BE2C (cell line): ENCODE data around the gene TJP1.

Experiments
- DNase-seq: peaks from one replicate; pipeline ENCODE4 v3.0.0-alpha.2; 2020
- H3K27me3 ChIP-seq: fragments of 250-450 bp; sonication (Bioruptor Pico); 2 replicates; pipeline ENCODE4 v1.5.1; 2020; ENCODE audit warnings: mild to moderate bottlenecking
- H3K36me3 ChIP-seq: fragments of 250-450 bp; sonication (Bioruptor Pico); 2 replicates; pipeline ENCODE4 v1.5.1; 2020; ENCODE audit warnings: mild to moderate bottlenecking
- H3K4me1 ChIP-seq: fragments of 250-450 bp; sonication (Bioruptor Pico); 2 replicates; pipeline ENCODE4 v1.5.1; 2020
- H3K4me3 ChIP-seq: 2 replicates; pipeline ENCODE4 v1.5.1; 2011; ENCODE audit warnings: low read depth, low read length
- H3K9me3 ChIP-seq: fragments of 250-450 bp; sonication (Bioruptor Pico); 2 replicates; pipeline ENCODE4 v1.5.1; 2020
- TF ChIP-seq, protein P1 (sequence below): IDR thresholded peaks from 2 replicates; pipeline ENCODE4 v1.5.1; 2012; ENCODE audit warnings: mild to moderate bottlenecking, low read depth, low read length

Gene TJP1

DNA sequence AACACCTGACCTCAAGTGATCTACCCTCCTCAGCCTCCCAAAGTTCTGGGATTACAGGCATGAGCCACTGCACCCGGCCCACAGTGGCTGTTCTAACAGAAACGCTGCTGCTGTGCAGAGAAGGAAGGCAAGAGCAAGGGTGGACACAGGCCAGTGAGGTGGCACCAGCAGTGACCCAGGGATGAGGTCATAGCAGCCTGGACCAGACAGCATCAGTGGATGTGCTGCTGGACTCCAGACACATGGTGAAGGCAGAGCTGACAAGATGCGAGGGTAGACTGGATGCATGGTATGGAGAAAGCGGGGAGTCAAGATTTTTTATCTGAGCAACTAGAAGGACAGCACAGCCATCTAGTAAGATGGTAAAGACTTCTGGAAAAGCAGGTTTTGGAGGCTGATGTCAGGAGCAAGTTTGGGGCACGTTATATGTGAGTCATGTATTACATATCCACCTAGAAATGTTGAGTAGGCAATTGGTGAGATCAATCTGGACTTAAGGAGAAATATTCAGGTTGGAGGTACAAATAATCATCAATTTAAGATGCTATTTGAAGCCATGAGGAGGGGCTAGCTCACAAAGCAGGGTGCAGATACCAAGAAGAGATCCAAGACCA is 22.1 kb upstream of the TJP1 start:
- H3K27me3 ChIP-seq: no peaks in the 10 kb centered on the region; the same call in 1 of the 2 replicates
- TF ChIP-seq, protein P1, sequence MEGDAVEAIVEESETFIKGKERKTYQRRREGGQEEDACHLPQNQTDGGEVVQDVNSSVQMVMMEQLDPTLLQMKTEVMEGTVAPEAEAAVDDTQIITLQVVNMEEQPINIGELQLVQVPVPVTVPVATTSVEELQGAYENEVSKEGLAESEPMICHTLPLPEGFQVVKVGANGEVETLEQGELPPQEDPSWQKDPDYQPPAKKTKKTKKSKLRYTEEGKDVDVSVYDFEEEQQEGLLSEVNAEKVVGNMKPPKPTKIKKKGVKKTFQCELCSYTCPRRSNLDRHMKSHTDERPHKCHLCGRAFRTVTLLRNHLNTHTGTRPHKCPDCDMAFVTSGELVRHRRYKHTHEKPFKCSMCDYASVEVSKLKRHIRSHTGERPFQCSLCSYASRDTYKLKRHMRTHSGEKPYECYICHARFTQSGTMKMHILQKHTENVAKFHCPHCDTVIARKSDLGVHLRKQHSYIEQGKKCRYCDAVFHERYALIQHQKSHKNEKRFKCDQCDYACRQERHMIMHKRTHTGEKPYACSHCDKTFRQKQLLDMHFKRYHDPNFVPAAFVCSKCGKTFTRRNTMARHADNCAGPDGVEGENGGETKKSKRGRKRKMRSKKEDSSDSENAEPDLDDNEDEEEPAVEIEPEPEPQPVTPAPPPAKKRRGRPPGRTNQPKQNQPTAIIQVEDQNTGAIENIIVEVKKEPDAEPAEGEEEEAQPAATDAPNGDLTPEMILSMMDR: no peak
- H3K36me3 ChIP-seq: no peaks in the 10 kb centered on the region
- DNase-seq: no peak
- H3K9me3 ChIP-seq: no peaks in the 10 kb centered on the region
- H3K4me1 ChIP-seq: no peaks in the 10 kb centered on the region
- H3K4me3 ChIP-seq: no peak overlapping the region

DNA sequence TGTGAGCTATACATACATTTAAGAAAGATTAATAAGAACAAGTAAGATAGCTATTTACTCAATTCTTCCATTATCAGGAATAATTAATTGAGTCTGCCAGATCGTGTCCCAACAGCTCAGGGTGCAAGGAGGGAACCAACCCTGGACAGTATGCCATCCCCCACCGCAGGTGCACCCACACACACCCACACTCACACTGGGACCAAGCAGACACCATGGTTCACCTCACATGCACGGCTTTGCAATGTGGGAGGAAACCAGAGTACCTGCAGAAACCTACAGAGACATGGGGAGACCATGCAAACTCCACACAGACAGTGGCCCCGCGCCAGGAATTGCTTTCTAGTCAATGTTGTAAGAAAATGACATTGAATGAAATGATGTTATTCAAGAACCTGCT is 20.0 kb upstream of the TJP1 start:
- Histone ChIP-seq H3K9me3 (no peaks in the 10 kb centered on the region), H3K27me3 (no peaks in the 10 kb centered on the region; the same call in 1 of the 2 replicates), H3K36me3 (no peaks in the 10 kb centered on the region), H3K4me1 (no peaks in the 10 kb centered on the region), H3K4me3 (no peak overlapping the region)
- TF ChIP-seq, protein P1: no peak
- no peak for DNase-seq

DNA sequence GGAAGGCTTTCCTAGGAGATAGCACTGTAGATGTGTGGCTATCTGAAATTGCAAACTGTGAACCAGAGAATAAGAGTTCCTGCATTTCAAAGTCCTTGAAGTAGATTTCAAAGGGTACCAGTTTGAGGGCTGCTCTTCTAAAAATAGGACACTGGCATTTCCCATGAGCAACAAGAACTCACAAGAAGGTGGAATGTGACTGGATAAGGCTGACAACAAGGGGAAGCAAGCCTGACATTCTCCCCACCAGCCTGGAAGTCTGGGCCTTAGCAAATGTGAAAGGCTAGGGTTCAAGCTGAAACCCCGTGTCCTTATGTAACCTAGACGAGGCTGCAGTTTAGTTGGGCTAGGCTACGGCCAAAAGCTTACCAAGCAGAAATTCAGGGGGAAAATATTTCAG is 18.7 kb upstream of the TJP1 start:
- H3K9me3 ChIP-seq: no peaks in the 10 kb centered on the region
- H3K4me1 ChIP-seq: no peaks in the 10 kb centered on the region
- no peaks in the 10 kb centered on the region for H3K36me3 ChIP-seq
- H3K4me3 ChIP-seq: no peak overlapping the region
- no peak for DNase-seq
- TF ChIP-seq, protein P1: no peak
- no peaks in the 10 kb centered on the region; the same call in 1 of the 2 replicates for H3K27me3 ChIP-seq

DNA sequence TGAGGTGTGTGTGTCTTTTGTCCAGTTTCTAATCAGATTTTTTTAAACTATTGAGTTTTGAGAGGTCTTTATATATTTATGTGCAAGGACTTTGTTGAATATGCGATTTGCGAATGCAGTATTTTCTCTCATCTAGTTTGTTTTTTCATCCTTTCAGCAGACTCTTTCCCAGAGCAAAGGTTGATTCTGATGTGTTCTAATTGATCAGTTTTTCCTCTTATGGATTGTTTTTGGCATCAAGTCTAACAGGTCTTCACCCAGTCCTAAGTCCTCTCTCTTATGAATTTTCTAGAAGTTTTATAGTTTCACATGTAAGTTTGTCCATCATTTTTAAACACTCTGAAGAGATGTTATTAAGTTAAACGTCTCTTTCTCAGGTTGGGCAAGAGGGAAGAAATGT is 17.8 kb upstream of the TJP1 start:
- DNase-seq: no peak
- no peak overlapping the region for H3K4me3 ChIP-seq
- H3K27me3 ChIP-seq: no peaks in the 10 kb centered on the region; the same call in 1 of the 2 replicates
- no peaks in the 10 kb centered on the region for H3K36me3 ChIP-seq
- no peaks in the 10 kb centered on the region for H3K4me1 ChIP-seq
- no peaks in the 10 kb centered on the region for H3K9me3 ChIP-seq
- TF ChIP-seq, protein P1: no peak

DNA sequence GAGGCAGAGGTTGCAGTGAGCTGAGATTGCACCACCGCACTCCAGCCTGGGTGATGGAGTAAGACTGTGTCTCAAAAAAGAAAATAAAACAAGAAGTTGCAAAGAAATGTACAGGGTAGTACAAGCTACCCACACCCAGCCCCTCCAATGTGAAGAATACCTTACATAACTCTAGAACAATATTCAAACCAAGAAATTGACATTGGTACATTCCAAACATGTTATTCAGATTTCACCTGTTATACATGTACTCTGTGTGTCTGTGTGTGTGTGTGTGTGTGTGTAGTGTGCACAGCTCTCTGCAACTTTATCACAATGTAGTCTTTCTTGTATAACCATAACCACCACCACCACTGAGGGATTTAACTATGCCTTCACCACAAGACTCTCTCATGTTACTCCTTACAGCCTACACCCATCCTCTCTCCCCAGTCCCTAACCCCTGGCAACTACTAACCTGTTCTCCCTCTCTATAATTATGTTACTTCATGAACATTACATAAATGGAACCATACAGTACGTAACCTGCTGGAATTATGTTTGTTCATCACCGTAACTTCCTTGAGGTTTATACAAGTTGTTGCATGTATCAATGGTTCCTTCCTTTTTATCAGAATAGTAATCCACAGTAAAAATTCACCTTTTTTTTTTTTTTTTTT is 16.2 kb upstream of the TJP1 start:
- TF ChIP-seq, protein P1: no peak
- Histone ChIP-seq H3K27me3 (no peaks in the 10 kb centered on the region; the same call in 1 of the 2 replicates), H3K36me3 (no peaks in the 10 kb centered on the region), H3K4me1 (no peaks in the 10 kb centered on the region), H3K4me3 (no peak overlapping the region), H3K9me3 (no peaks in the 10 kb centered on the region)
- no peak for DNase-seq

DNA sequence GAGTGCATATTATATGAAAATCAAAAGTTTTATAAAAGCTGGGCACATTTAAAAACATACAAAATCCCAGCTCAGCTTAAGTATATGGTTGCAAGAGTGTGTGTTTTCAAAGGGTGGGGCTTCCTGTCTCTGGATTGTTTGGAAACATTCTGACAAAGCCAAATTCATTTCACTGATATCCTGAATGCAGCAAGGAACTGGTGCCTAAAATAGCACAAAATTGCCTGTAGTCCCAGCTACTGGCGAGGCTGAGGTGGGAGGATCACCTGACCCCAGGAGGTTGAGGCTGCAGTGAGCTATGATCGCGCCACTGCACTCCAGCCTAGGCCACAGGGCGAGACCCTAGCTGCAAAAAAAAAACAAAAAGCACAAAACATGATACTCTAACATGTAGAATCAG is 13.0 kb upstream of the TJP1 start:
- Histone ChIP-seq H3K9me3 (no peaks in the 10 kb centered on the region), H3K27me3 (no peaks in the 10 kb centered on the region; the same call in 1 of the 2 replicates), H3K36me3 (no peaks in the 10 kb centered on the region), H3K4me1 (no peaks in the 10 kb centered on the region), H3K4me3 (no peak overlapping the region)
- TF ChIP-seq, protein P1: no peak
- DNase-seq: no peak
